ENCODE data around the gene OR2V2. TPM values are rescaled to one million over a fixed set of nuclear protein-coding genes. Genes with fewer than 3 reads are reported as not detected.

Gene OR2V2
- total and polyA plus RNA-seq, 2 donors (not counting 3 experiments of a cell fraction or from before 2014, with no cell fraction given), result not detected

- Histone ChIP-seq H3K9me3 (replicated peaks; ENCODE audit: control insufficient read depth, insufficient read depth, low read length) (no peaks in the 10 kb centered on the region), H3K27me3 (ENCODE audit: control insufficient read depth in 2 of 2, insufficient read depth in 2 of 2, low read length in 2 of 2) (no peaks in the 10 kb centered on the region), H3K79me2 (ENCODE audit: control insufficient read depth, insufficient read depth, low read length) (no peaks in the 10 kb centered on the region), H3K4me1 (ENCODE audit: control insufficient read depth, extremely low read depth, insufficient read depth, low read length) (peaks cover 6% of the 10 kb centered on the region), H3K27ac (ENCODE audit: insufficient read depth, low read depth, low read length) (no peak overlapping the region), H4K20me1 (replicated peaks; ENCODE audit: control insufficient read depth, extremely low read depth, insufficient read depth, low read length) (no peaks in the 10 kb centered on the region), H3K4me2 (ENCODE audit: insufficient read depth, low read length) (peak overlapping the region; percentile 37), H3K9me1 (replicated peaks; ENCODE audit: control insufficient read depth, extremely low read depth, insufficient read depth, low read length) (no peaks in the 10 kb centered on the region), H3K36me3 (ENCODE audit: control insufficient read depth in 2 of 2, extremely low read depth in 1 of 2, insufficient read depth in 2 of 2, low read length in 2 of 2) (no peaks in the 10 kb centered on the region), H3K4me3 (replicated peaks in 1 of 3; ENCODE audit: insufficient read depth in 1 of 3, low read depth in 1 of 3, low read length in 3 of 3) (no peak overlapping the region), H3K9ac (replicated peaks; ENCODE audit: extremely low read depth, insufficient read depth, low read length) (no peak overlapping the region), H2AFZ (ENCODE audit: low read depth, low read length) (no peak overlapping the region)
- ChIA-PET CTCF (interaction anchor here (0.8 to 0.9 kb wide), 4 partner anchors 13 to 51 kb away, joined by 3 to 4 read pairs (median 3); no protein-coding TSS in a partner anchor), POLR2A (no interaction called here)
- dilution Hi-C loops (cut with MboI; ENCODE audit: extremely low pct_ligation_motif_present, low sequenced_read_pairs) (no loop called here), intact Hi-C loops (cut with micrococcal nuclease) (loop anchor here (10.0 kb wide), 1 partner anchor 1649 kb away; no protein-coding TSS in a partner anchor)
- TF ChIP-seq FOS (IDR thresholded peaks at IDR 0.05; ENCODE audit: borderline replicate concordance, insufficient read depth, low read length), result peak; percentile 86
- no peak for TF ChIP-seq MYC (IDR thresholded peaks at IDR 0.05; ENCODE audit: low read depth, low read length)
- no peak for TF ChIP-seq POLR2A (IDR thresholded peaks at IDR 0.05; ENCODE audit: low read depth, low read length)
- no peak for TF ChIP-seq MAX (IDR thresholded peaks at IDR 0.05; ENCODE audit: insufficient read depth, insufficient read length)
- TF ChIP-seq JUN (IDR thresholded peaks at IDR 0.05; ENCODE audit: borderline replicate concordance, insufficient read depth, insufficient read length, low read depth), result no peak
- no peak for TF ChIP-seq CTCF (IDR thresholded peaks at IDR 0.05; ENCODE audit: extremely low read depth in 1 of 2, insufficient read depth in 1 of 2, low read depth in 1 of 2, low read length in 2 of 2)
- TF ChIP-seq GATA2 (IDR thresholded peaks at IDR 0.05; ENCODE audit: insufficient read depth, insufficient read length, low read depth, low read length), result peak; percentile 35
- TF ChIP-seq EZH2 (IDR thresholded peaks at IDR 0.05; ENCODE audit: borderline replicate concordance, low read depth, low read length, severe bottlenecking), result no peak
- TF ChIP-seq POLR2AphosphoS5 (IDR thresholded peaks at IDR 0.05; ENCODE audit: insufficient read depth, low read depth, low read length), result no peak
- FAIRE-seq (peak; percentile 75), DNase-seq (ENCODE audit: low read depth, low spot score) (peak; percentile 68)
- BruUV-seq (replicated peaks), result no TSS peak
Measured at GRCh38 chr5:181133610-181134231, 13.7 kb upstream of the OR2V2 start.

All from endothelial cell of umbilical vein (primary cell).